ENCODE data around the gene SFSWAP. TPM values are rescaled to one million over a fixed set of nuclear protein-coding genes. Genes with fewer than 3 reads are reported as not detected.

SFSWAP gene
- polyA plus RNA-seq, 2 of the 4 experiments (the other 2 are of a cell fraction), result 21.8 to 23.5 TPM

DNA sequence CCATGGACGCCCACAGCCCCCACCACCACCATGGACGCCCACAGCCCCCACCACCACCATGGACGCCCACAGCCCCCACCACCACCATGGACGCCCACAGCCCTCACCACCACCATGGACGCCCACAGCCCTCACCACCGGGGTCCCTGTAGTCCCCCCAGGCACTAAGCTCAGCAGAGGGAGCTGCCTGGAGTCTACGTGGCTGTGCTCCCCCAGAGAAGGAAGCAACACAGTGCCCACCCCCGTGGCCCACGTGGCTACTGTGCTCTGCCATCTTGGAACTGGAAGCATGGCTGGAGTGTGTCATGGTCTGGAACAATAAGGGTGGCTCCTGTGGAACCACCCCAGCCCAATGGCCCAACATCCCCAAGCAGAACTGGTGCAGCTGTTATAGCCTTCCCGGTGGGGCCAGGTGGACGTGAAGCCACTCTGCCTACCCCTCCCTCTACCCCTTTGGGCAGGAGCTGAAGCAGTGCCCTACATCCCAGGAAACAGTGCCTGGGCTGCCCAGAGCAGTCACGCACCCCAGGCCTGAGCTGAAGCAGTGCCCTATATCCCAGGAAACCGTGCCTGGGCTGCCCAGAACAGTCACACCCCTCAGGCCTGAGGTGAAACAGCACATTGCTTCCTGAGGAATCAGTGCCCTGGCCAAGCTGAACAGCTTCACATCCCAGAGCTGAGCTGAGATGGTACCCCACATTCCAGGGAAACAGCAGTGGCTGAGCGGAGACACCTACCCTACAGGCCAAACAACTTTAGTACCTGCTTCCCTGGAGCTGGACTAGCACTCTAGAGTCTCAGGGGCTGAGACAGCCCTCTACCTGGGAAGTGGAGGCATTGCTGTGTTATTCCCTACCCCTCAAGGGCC lies 9.0 kb upstream of the SFSWAP start:
- FAIRE-seq (no peak), ATAC-seq (peak; percentile 33 to 34; a peak in 2 of 6 replicates)
- CTCF ChIA-PET, result no interaction called here

DNA sequence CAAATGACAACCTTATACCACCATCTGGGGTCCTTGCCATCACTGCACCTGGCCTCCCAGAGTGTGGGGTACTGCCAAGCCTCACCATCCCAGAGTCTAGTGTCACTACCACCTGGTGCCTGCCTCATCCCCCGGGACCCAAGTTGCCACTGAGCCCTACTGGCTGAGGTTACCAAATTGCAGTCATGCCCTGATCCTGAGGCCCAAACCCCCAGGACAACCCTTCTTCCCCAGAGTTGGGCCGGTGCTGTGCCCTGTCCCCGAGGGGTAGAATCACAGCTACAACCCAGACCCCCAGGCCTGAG lies 8.4 kb upstream of the SFSWAP start:
- ATAC-seq, result no peak
- no peak for FAIRE-seq
- H3K4me1 ChIP-seq, result no peaks in the 10 kb centered on the region
- no peak for DNase-seq (ENCODE audit: low read depth in 1 of 2, low spot score in 1 of 2)
- H3K4me3 ChIP-seq, result no peak overlapping the region
- no peak overlapping the region for H3K27ac ChIP-seq
- ChIA-PET POLR2A (no interaction called here), CTCF (no interaction called here)
- H3K4me2 ChIP-seq, result no peak overlapping the region
- WGBS (ENCODE audit: missing lambda C conversion rate), result 32% methylated on average over 3 of the region's 3 CpGs
- H3K9me3 ChIP-seq, result no peaks in the 10 kb centered on the region
- TF ChIP-seq, protein P1, sequence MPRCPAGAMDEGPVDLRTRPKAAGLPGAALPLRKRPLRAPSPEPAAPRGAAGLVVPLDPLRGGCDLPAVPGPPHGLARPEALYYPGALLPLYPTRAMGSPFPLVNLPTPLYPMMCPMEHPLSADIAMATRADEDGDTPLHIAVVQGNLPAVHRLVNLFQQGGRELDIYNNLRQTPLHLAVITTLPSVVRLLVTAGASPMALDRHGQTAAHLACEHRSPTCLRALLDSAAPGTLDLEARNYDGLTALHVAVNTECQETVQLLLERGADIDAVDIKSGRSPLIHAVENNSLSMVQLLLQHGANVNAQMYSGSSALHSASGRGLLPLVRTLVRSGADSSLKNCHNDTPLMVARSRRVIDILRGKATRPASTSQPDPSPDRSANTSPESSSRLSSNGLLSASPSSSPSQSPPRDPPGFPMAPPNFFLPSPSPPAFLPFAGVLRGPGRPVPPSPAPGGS (IDR thresholded peaks at IDR 0.05), result no peak
- no peak for TF ChIP-seq EHMT2 (IDR thresholded peaks at IDR 0.05; ENCODE audit: low read depth)
- TF ChIP-seq, protein P2, sequence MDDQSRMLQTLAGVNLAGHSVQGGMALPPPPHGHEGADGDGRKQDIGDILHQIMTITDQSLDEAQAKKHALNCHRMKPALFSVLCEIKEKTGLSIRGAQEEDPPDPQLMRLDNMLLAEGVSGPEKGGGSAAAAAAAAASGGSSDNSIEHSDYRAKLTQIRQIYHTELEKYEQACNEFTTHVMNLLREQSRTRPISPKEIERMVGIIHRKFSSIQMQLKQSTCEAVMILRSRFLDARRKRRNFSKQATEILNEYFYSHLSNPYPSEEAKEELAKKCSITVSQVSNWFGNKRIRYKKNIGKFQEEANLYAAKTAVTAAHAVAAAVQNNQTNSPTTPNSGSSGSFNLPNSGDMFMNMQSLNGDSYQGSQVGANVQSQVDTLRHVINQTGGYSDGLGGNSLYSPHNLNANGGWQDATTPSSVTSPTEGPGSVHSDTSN (IDR thresholded peaks at IDR 0.05), result no peak
- no peak for TF ChIP-seq CHD4 (IDR thresholded peaks at IDR 0.05; ENCODE audit: borderline replicate concordance)
- TF ChIP-seq MYC (IDR thresholded peaks at IDR 0.05; ENCODE audit: borderline replicate concordance, low read length), result no peak
- TF ChIP-seq ZC3H11A (IDR thresholded peaks at IDR 0.05), result no peak
- TF ChIP-seq, protein P3, sequence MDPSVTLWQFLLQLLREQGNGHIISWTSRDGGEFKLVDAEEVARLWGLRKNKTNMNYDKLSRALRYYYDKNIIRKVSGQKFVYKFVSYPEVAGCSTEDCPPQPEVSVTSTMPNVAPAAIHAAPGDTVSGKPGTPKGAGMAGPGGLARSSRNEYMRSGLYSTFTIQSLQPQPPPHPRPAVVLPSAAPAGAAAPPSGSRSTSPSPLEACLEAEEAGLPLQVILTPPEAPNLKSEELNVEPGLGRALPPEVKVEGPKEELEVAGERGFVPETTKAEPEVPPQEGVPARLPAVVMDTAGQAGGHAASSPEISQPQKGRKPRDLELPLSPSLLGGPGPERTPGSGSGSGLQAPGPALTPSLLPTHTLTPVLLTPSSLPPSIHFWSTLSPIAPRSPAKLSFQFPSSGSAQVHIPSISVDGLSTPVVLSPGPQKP (IDR thresholded peaks at IDR 0.05; ENCODE audit: low read depth, low read length), result no peak
- no peak for TF ChIP-seq ZSCAN20 (CRISPR knock-in tag; IDR thresholded peaks at IDR 0.05)
- no peak for TF ChIP-seq KDM1A (IDR thresholded peaks at IDR 0.05; ENCODE audit: low read depth)
- no peak for TF ChIP-seq HEYL (CRISPR knock-in tag; IDR thresholded peaks at IDR 0.05)
- TF ChIP-seq, protein P4, sequence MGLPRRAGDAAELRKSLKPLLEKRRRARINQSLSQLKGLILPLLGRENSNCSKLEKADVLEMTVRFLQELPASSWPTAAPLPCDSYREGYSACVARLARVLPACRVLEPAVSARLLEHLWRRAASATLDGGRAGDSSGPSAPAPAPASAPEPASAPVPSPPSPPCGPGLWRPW (IDR thresholded peaks at IDR 0.05), result no peak
- TF ChIP-seq, protein P5, sequence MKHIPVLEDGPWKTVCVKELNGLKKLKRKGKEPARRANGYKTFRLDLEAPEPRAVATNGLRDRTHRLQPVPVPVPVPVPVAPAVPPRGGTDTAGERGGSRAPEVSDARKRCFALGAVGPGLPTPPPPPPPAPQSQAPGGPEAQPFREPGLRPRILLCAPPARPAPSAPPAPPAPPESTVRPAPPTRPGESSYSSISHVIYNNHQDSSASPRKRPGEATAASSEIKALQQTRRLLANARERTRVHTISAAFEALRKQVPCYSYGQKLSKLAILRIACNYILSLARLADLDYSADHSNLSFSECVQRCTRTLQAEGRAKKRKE (CRISPR knock-in tag; IDR thresholded peaks at IDR 0.05; ENCODE audit: low read depth), result no peak
- no peak for TF ChIP-seq HOXB13 (CRISPR knock-in tag; IDR thresholded peaks at IDR 0.05; ENCODE audit: low read depth)
- TF ChIP-seq CHD2 (IDR thresholded peaks at IDR 0.05; ENCODE audit: low read length, partially characterized antibody), result no peak

More for the DNA sequence above, 9.0 kb upstream of the SFSWAP start:
- TF ChIP-seq RAD21 (conservative IDR thresholded peaks at IDR 0.05 in 1 of 2, IDR thresholded peaks at IDR 0.05 in 1 of 2) (no peak), EHF (CRISPR knock-in tag; IDR thresholded peaks at IDR 0.05) (no peak), CHD4 (IDR thresholded peaks at IDR 0.05; ENCODE audit: borderline replicate concordance) (no peak), HEYL (CRISPR knock-in tag; IDR thresholded peaks at IDR 0.05) (no peak), NR3C1 (IDR thresholded peaks at IDR 0.05) (no peak), EHMT2 (IDR thresholded peaks at IDR 0.05; ENCODE audit: low read depth) (no peak), JUNB (IDR thresholded peaks at IDR 0.05) (no peak)
- TF ChIP-seq, protein P3 (IDR thresholded peaks at IDR 0.05; ENCODE audit: low read depth, low read length), result no peak
- TF ChIP-seq, protein P2 (IDR thresholded peaks at IDR 0.05), result no peak
- TF ChIP-seq, protein P4 (IDR thresholded peaks at IDR 0.05), result no peak
- TF ChIP-seq, protein P1 (IDR thresholded peaks at IDR 0.05), result no peak
- TF ChIP-seq, protein P5 (CRISPR knock-in tag; IDR thresholded peaks at IDR 0.05; ENCODE audit: low read depth), result no peak
- Histone ChIP-seq H3K4me2 (no peak overlapping the region), H3K4me1 (no peaks in the 10 kb centered on the region), H3K9me3 (no peaks in the 10 kb centered on the region), H3K4me3 (no peak overlapping the region), H3K27ac (no peak overlapping the region)
- no peak for DNase-seq (ENCODE audit: low read depth in 1 of 2, low spot score in 1 of 2)
- 48% methylated on average over 7 of the region's 14 CpGs for WGBS (ENCODE audit: missing lambda C conversion rate)
- POLR2A ChIA-PET, result no interaction called here

Data from A549 (cell line).